C4-2B (cell line): ENCODE results near the gene MRPL41.

ENCODE experiments used
- H3K27ac ChIP-seq: fragments of 450-650 bp; 2 replicates; pipeline ENCODE4 v1.5.1; 2017
- ZFX ChIP-seq: fragments of 450-650 bp; IDR thresholded peaks from 2 replicates; pipeline ENCODE4 v1.6.1; 2017
- TF ChIP-seq, protein P1 (sequence below): fragments of 450-650 bp; conservative IDR thresholded peaks from 2 replicates; pipeline ENCODE4 v1.5.1; 2017; ENCODE audit warnings: mild to moderate bottlenecking

Gene MRPL41

DNA sequence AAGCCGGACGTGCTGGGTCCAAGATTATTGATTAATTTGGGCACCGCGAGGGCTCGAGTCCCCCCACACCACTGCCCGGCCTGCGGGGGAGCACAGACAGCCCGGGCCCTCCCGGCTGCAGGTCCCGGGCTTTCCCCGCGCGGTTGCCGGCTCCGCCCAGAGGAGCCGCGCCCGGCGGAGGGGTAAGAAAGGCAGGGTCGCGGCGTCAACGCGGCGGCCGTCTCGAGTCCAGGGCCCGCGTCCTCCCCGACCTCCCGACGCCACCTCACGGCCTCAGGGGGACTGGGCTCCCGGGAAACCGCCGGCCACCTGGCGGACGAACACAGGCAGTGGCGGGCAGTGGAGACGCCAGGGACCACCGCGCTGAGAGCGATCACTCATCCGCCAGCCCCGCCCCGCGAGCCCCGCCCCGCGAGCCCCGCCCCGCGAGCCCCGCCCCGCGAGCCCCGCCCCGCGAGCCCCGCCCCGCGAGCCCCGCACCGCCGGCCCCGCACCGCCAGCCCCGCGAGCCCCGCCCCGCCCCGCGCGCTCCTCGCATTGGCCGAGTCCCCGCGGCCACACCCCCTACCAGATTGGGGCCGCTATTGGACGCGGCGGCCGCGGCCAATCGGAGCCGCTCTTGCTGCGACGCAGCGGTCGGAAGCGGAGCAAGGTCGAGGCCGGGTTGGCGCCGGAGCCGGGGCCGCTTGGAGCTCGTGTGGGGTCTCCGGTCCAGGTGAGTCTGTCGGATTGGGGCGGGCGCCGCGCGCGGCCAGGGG, at the start of gene MRPL41:
MRPL41 (plus strand) TSS at position 616 of the 758 bp plus-strand sequence. CDS start 203 bp downstream, outside the sequence.
- no peak for TF ChIP-seq ZFX
- TF ChIP-seq, protein P1, sequence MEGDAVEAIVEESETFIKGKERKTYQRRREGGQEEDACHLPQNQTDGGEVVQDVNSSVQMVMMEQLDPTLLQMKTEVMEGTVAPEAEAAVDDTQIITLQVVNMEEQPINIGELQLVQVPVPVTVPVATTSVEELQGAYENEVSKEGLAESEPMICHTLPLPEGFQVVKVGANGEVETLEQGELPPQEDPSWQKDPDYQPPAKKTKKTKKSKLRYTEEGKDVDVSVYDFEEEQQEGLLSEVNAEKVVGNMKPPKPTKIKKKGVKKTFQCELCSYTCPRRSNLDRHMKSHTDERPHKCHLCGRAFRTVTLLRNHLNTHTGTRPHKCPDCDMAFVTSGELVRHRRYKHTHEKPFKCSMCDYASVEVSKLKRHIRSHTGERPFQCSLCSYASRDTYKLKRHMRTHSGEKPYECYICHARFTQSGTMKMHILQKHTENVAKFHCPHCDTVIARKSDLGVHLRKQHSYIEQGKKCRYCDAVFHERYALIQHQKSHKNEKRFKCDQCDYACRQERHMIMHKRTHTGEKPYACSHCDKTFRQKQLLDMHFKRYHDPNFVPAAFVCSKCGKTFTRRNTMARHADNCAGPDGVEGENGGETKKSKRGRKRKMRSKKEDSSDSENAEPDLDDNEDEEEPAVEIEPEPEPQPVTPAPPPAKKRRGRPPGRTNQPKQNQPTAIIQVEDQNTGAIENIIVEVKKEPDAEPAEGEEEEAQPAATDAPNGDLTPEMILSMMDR, result peak; percentile 59

GRCh38 chr9:137502008-137502911, 49.4 kb upstream of the MRPL41 start:
- TF ChIP-seq ZFX, result no peak
- TF ChIP-seq, protein P1, result no peak
- no peak overlapping the region for H3K27ac ChIP-seq

More for the DNA sequence above, at the start of gene MRPL41:
- H3K27ac ChIP-seq, result peak within 1 kb of the TSS; percentile 92

- no peak overlapping the region for H3K27ac ChIP-seq
- TF ChIP-seq ZFX, result no peak
- TF ChIP-seq, protein P1, result no peak
Observed at GRCh38 chr9:137504432-137504777, 47.3 kb upstream of the MRPL41 start.

DNA sequence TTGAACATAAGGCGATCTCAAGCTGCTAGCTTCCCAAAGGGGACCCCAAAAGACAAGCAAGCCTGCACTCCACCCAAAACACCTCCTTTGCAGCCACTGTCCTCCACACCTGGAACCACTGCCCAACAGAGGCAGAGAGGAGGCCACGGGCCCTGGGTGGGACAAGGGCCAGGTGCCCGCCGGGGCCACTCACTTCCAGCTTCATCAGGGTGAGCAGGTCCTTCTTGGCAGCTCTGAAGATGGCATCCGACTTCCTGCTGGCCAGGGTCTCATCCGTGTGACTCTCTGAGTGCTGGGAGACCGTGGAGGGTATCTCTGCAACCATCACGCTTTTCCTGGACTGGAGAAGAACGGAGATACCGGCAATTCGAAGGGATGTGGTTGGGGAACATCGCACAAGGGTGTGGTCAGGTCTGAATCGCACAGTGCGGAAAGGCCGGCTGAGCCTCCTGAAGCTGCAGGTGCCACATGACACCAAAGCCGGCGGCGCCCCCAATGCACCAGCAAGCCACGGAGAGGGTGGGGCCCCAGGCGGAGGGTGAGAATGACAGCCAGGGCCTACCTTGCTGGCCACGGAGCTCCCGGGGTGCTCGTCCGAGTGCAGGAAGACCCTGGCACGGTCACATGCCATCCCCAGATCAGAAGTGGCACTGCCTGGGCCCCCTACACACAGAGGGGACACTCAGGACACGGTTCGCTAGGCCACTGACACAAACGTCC, 46.1 kb upstream of the MRPL41 start:
- TF ChIP-seq ZFX, result no peak
- TF ChIP-seq, protein P1, result no peak
- no peak overlapping the region for H3K27ac ChIP-seq

- TF ChIP-seq, protein P1, result no peak
- TF ChIP-seq ZFX, result no peak
- no peak overlapping the region for H3K27ac ChIP-seq
Observed at GRCh38 chr9:137506274-137506673, 45.4 kb upstream of the MRPL41 start.

DNA sequence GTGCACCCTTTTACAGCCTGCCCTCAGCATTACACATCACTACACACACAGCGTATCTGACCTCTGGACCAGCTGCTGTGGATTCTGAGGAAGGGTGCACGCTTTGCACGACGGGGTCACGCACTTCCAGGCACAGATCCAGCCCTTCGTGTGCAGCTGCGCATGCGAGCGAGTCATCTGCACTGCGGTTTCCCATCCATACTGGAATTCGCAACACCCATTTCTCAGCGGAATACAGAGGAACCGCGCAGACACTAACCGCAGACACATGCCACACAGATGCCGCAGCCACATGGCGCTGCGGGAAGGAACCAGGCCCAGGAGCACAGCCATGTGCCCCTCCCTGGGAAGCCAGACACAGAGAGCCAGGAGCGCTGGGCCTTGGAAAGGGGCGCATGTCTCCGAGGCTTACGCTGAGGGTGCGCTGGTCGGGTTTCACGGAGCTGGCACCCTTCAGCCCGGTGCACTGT, 44.9 kb upstream of the MRPL41 start:
- TF ChIP-seq, protein P1, result no peak
- TF ChIP-seq ZFX, result no peak
- no peak overlapping the region for H3K27ac ChIP-seq
